T-helper 17 cell (primary cell): ENCODE data around the gene MAGI1. TPM values are rescaled to one million over a fixed set of nuclear protein-coding genes. Genes with fewer than 3 reads are reported as not detected.

Source experiments
- ATAC-seq: fragments of 150-1000 bp; cut with Tn5 transposase; 2 replicates; pipeline ENCODE4 v1.10.0; 2021; ENCODE audit warnings: mild to moderate bottlenecking, moderate library complexity
- DNase-seq, 3 donors: peaks; one replicate each; pipeline versions ENCODE4 v3.0.0 to v3.0.0-alpha.2; 2020 to 2021
- H3K9me3 ChIP-seq: one replicate; pipeline ENCODE4 v1.7.0; 2013; ENCODE audit warnings: low read length, mild to moderate bottlenecking; ENCODE audit not compliant: control insufficient read depth, poor library complexity, severe bottlenecking
- H3K27ac Mint-ChIP-seq: one replicate; pipeline ENCODE4 v1.8.0; 2022; ENCODE audit warnings: mild to moderate bottlenecking, moderate library complexity, mixed read lengths
- H3K27me3 Mint-ChIP-seq: one replicate; pipeline ENCODE4 v1.8.0; 2022; ENCODE audit warnings: mixed read lengths
- H3K36me3 Mint-ChIP-seq: one replicate; pipeline ENCODE4 v1.8.0; 2022; ENCODE audit warnings: low read depth, mixed read lengths
- H3K4me1 Mint-ChIP-seq: one replicate; pipeline ENCODE4 v1.8.0; 2022; ENCODE audit warnings: mild to moderate bottlenecking, mixed read lengths
- H3K4me3 Mint-ChIP-seq: one replicate; pipeline ENCODE4 v1.8.0; 2022; ENCODE audit warnings: mild to moderate bottlenecking, moderate library complexity, mixed read lengths
- total RNA-seq, 4 donors: library from RNA in 2 of 4; stranded (reverse) in 2 of 4; gene quantifications; one replicate each; pipeline ENCODE4 v1.2.3 and lab custom pipeline; 2022 to 2026

MAGI1 gene
- total RNA-seq, 2 donors from 2014 or later, result not detected

GRCh38 chr3:65485826-65486469, 552.8 kb downstream of the MAGI1 start:
- Mint-ChIP-seq H3K27me3 (no peaks in the 10 kb centered on the region), H3K27ac (no peak overlapping the region), H3K4me1 (no peaks in the 10 kb centered on the region), H3K4me3 (no peak overlapping the region), H3K36me3 (no peaks in the 10 kb centered on the region)
- ATAC-seq (no peak), DNase-seq (no peak)
- no peaks in the 10 kb centered on the region for H3K9me3 ChIP-seq

GRCh38 chr3:65484964-65485363, 553.8 kb downstream of the MAGI1 start:
- Mint-ChIP-seq H3K36me3 (no peaks in the 10 kb centered on the region), H3K4me3 (no peak overlapping the region), H3K27ac (no peak overlapping the region), H3K27me3 (no peaks in the 10 kb centered on the region), H3K4me1 (no peaks in the 10 kb centered on the region)
- no peak for ATAC-seq
- DNase-seq, result no peak
- H3K9me3 ChIP-seq, result no peaks in the 10 kb centered on the region

- H3K9me3 ChIP-seq, result no peaks in the 10 kb centered on the region
- DNase-seq (no peak), ATAC-seq (no peak)
- no peaks in the 10 kb centered on the region for H3K36me3 Mint-ChIP-seq
- no peak overlapping the region for H3K27ac Mint-ChIP-seq
- H3K27me3 Mint-ChIP-seq, result no peaks in the 10 kb centered on the region
- H3K4me1 Mint-ChIP-seq, result no peaks in the 10 kb centered on the region
- H3K4me3 Mint-ChIP-seq, result no peak overlapping the region
Observed at GRCh38 chr3:65483480-65483879, 555.2 kb downstream of the MAGI1 start.

GRCh38 chr3:65483011-65483410, 555.7 kb downstream of the MAGI1 start:
- ATAC-seq (no peak), DNase-seq (no peak)
- no peaks in the 10 kb centered on the region for H3K27me3 Mint-ChIP-seq
- H3K36me3 Mint-ChIP-seq, result no peaks in the 10 kb centered on the region
- no peaks in the 10 kb centered on the region for H3K4me1 Mint-ChIP-seq
- H3K27ac Mint-ChIP-seq, result no peak overlapping the region
- no peaks in the 10 kb centered on the region for H3K9me3 ChIP-seq
- no peak overlapping the region for H3K4me3 Mint-ChIP-seq

GRCh38 chr3:65481085-65481484, 557.6 kb downstream of the MAGI1 start:
- DNase-seq (no peak), ATAC-seq (no peak)
- H3K27ac Mint-ChIP-seq, result no peak overlapping the region
- H3K4me1 Mint-ChIP-seq, result no peaks in the 10 kb centered on the region
- H3K9me3 ChIP-seq, result no peaks in the 10 kb centered on the region
- no peaks in the 10 kb centered on the region for H3K27me3 Mint-ChIP-seq
- no peaks in the 10 kb centered on the region for H3K36me3 Mint-ChIP-seq
- H3K4me3 Mint-ChIP-seq, result no peak overlapping the region

GRCh38 chr3:65479990-65480389, 558.7 kb downstream of the MAGI1 start:
- Mint-ChIP-seq H3K27me3 (no peaks in the 10 kb centered on the region), H3K4me1 (no peaks in the 10 kb centered on the region)
- DNase-seq, result no peak

GRCh38 chr3:65478551-65479500, 559.9 kb downstream of the MAGI1 start:
- H3K9me3 ChIP-seq, result no peaks in the 10 kb centered on the region
- Mint-ChIP-seq H3K27ac (no peak overlapping the region), H3K4me1 (no peaks in the 10 kb centered on the region), H3K4me3 (no peak overlapping the region), H3K27me3 (no peaks in the 10 kb centered on the region), H3K36me3 (no peaks in the 10 kb centered on the region)
- DNase-seq (no peak), ATAC-seq (no peak)

More at GRCh38 chr3:65479990-65480389, 558.7 kb downstream of the MAGI1 start:
- ATAC-seq, result no peak
- no peaks in the 10 kb centered on the region for H3K9me3 ChIP-seq
- Mint-ChIP-seq H3K27ac (no peak overlapping the region), H3K36me3 (no peaks in the 10 kb centered on the region), H3K4me3 (no peak overlapping the region)

- Mint-ChIP-seq H3K4me1 (no peaks in the 10 kb centered on the region), H3K36me3 (no peaks in the 10 kb centered on the region), H3K4me3 (no peak overlapping the region), H3K27me3 (no peaks in the 10 kb centered on the region), H3K27ac (no peak overlapping the region)
- ATAC-seq, result no peak
- no peak for DNase-seq
- no peaks in the 10 kb centered on the region for H3K9me3 ChIP-seq
Observed at GRCh38 chr3:65473736-65474135, 565.0 kb downstream of the MAGI1 start.

- Mint-ChIP-seq H3K4me1 (no peaks in the 10 kb centered on the region), H3K4me3 (no peak overlapping the region), H3K27ac (no peak overlapping the region), H3K36me3 (no peaks in the 10 kb centered on the region), H3K27me3 (no peaks in the 10 kb centered on the region)
- no peak for DNase-seq
- H3K9me3 ChIP-seq, result no peaks in the 10 kb centered on the region
- no peak for ATAC-seq
Observed at GRCh38 chr3:65472501-65472900, 566.2 kb downstream of the MAGI1 start.

- H3K4me3 Mint-ChIP-seq, result no peak overlapping the region
Observed at GRCh38 chr3:65466300-65466988, 572.3 kb downstream of the MAGI1 start.

GRCh38 chr3:65449841-65450428, 588.8 kb downstream of the MAGI1 start:
- Mint-ChIP-seq H3K4me1 (no peaks in the 10 kb centered on the region), H3K27me3 (no peaks in the 10 kb centered on the region), H3K36me3 (no peaks in the 10 kb centered on the region), H3K4me3 (no peak overlapping the region), H3K27ac (no peak overlapping the region)
- DNase-seq (no peak), ATAC-seq (no peak)
- H3K9me3 ChIP-seq, result no peaks in the 10 kb centered on the region

More at GRCh38 chr3:65466300-65466988, 572.3 kb downstream of the MAGI1 start:
- H3K9me3 ChIP-seq, result no peaks in the 10 kb centered on the region
- Mint-ChIP-seq H3K27ac (no peak overlapping the region), H3K27me3 (no peaks in the 10 kb centered on the region), H3K36me3 (no peaks in the 10 kb centered on the region), H3K4me1 (no peaks in the 10 kb centered on the region)
- ATAC-seq, result no peak
- no peak for DNase-seq

GRCh38 chr3:65448120-65448519, 590.6 kb downstream of the MAGI1 start:
- H3K9me3 ChIP-seq, result no peaks in the 10 kb centered on the region
- no peaks in the 10 kb centered on the region for H3K27me3 Mint-ChIP-seq
- DNase-seq (no peak), ATAC-seq (no peak)
- no peaks in the 10 kb centered on the region for H3K4me1 Mint-ChIP-seq
- no peaks in the 10 kb centered on the region for H3K36me3 Mint-ChIP-seq
- no peak overlapping the region for H3K27ac Mint-ChIP-seq
- H3K4me3 Mint-ChIP-seq, result no peak overlapping the region

- no peak overlapping the region for H3K27ac Mint-ChIP-seq
- no peaks in the 10 kb centered on the region for H3K4me1 Mint-ChIP-seq
- H3K27me3 Mint-ChIP-seq, result no peaks in the 10 kb centered on the region
- H3K36me3 Mint-ChIP-seq, result no peaks in the 10 kb centered on the region
- H3K4me3 Mint-ChIP-seq, result no peak overlapping the region
- ATAC-seq (no peak), DNase-seq (no peak)
- H3K9me3 ChIP-seq, result no peaks in the 10 kb centered on the region
Observed at GRCh38 chr3:65445573-65446169, 593.0 kb downstream of the MAGI1 start.
